Measurements from ENCODE around the gene PPP1R2B. TPM values are rescaled to one million over a fixed set of nuclear protein-coding genes. Genes with fewer than 3 reads are reported as not detected.
A peak's percentile ranks its signal among the peaks of the same experiment; 100 is the strongest.

PPP1R2B gene
- total and polyA plus RNA-seq, 8 donors = not detected

- no peak overlapping the region for H3K27ac ChIP-seq
- no peaks in the 10 kb centered on the region for H3K9me3 ChIP-seq
- TF ChIP-seq POLR2AphosphoS5 (IDR thresholded peaks at IDR 0.05) = no peak
- TF ChIP-seq CTCF (IDR thresholded peaks at IDR 0.05) = no peak
- no peak for TF ChIP-seq EP300 (IDR thresholded peaks at IDR 0.05)
- TF ChIP-seq POLR2A (IDR thresholded peaks at IDR 0.05) = no peak
- intact Hi-C loops (cut with DNase I; ENCODE audit: low total_unique reads) = no loop called here
- DNase-seq = no peak
- no peaks in the 10 kb centered on the region for H3K36me3 ChIP-seq
- WGBS, 5 donors = 67 to 77% (median 69%) methylated on average over 6 of the region's 6 CpGs
- H3K4me1 ChIP-seq = no peaks in the 10 kb centered on the region
- H3K4me3 ChIP-seq = no peak overlapping the region
- no peaks in the 10 kb centered on the region for H3K27me3 ChIP-seq
Measured at GRCh38 chr5:156834916-156835315, 15.2 kb upstream of the PPP1R2B start.

- H3K27me3 ChIP-seq = no peaks in the 10 kb centered on the region
- TF ChIP-seq CTCF (IDR thresholded peaks at IDR 0.05) (no peak), POLR2AphosphoS5 (IDR thresholded peaks at IDR 0.05) (no peak), EP300 (IDR thresholded peaks at IDR 0.05) (no peak), POLR2A (IDR thresholded peaks at IDR 0.05) (no peak)
- no peak for DNase-seq
- no peaks in the 10 kb centered on the region for H3K36me3 ChIP-seq
- WGBS, 5 donors = 78 to 87% (median 79%) methylated on average over 3 of the region's 3 CpGs
- no peak overlapping the region for H3K27ac ChIP-seq
- H3K9me3 ChIP-seq = no peaks in the 10 kb centered on the region
- intact Hi-C loops (cut with DNase I; ENCODE audit: low total_unique reads) = no loop called here
- no peaks in the 10 kb centered on the region for H3K4me1 ChIP-seq
- H3K4me3 ChIP-seq = no peak overlapping the region
Measured at GRCh38 chr5:156835905-156836304, 14.2 kb upstream of the PPP1R2B start.

- TF ChIP-seq POLR2A (IDR thresholded peaks at IDR 0.05) = no peak
- TF ChIP-seq CTCF (IDR thresholded peaks at IDR 0.05) = no peak
- TF ChIP-seq POLR2AphosphoS5 (IDR thresholded peaks at IDR 0.05) = no peak
- TF ChIP-seq EP300 (IDR thresholded peaks at IDR 0.05) = no peak
- Histone ChIP-seq H3K9me3 (no peaks in the 10 kb centered on the region), H3K4me1 (no peaks in the 10 kb centered on the region), H3K27me3 (no peaks in the 10 kb centered on the region), H3K4me3 (no peak overlapping the region), H3K36me3 (no peaks in the 10 kb centered on the region), H3K27ac (no peak overlapping the region)
- intact Hi-C loops (cut with DNase I; ENCODE audit: low total_unique reads) = no loop called here
- peak in 1 of 2 donors; percentile 7 for DNase-seq
- WGBS, 5 donors = 53 to 69% (median 59%) methylated on average over 3 of the region's 3 CpGs
Measured at GRCh38 chr5:156836846-156837245, 13.2 kb upstream of the PPP1R2B start.

GRCh38 chr5:156838961-156839360 lies 11.1 kb upstream of the PPP1R2B start:
- Histone ChIP-seq H3K36me3 (no peaks in the 10 kb centered on the region), H3K27me3 (no peaks in the 10 kb centered on the region), H3K4me3 (no peak overlapping the region), H3K9me3 (no peaks in the 10 kb centered on the region), H3K27ac (no peak overlapping the region), H3K4me1 (no peaks in the 10 kb centered on the region)
- intact Hi-C loops (cut with DNase I; ENCODE audit: low total_unique reads) = no loop called here
- TF ChIP-seq POLR2A (IDR thresholded peaks at IDR 0.05) (no peak), POLR2AphosphoS5 (IDR thresholded peaks at IDR 0.05) (no peak), CTCF (IDR thresholded peaks at IDR 0.05) (no peak), EP300 (IDR thresholded peaks at IDR 0.05) (no peak)
- DNase-seq = no peak
- WGBS, 5 donors = 59 to 86% (median 78%) methylated on average over 5 of the region's 5 CpGs

Data from stomach (tissue), 9 donors.